GM18511 (cell line): Measurements from ENCODE around the gene SMAP2.

Experiments
- ATAC-seq: cut with Tn5 transposase; IDR thresholded peaks from one replicate; pipeline ENCODE4 v1.9.1; 2021; ENCODE audit warnings: mild to moderate bottlenecking, moderate library complexity; ENCODE audit not compliant: unreplicated experiment

SMAP2 gene

DNA sequence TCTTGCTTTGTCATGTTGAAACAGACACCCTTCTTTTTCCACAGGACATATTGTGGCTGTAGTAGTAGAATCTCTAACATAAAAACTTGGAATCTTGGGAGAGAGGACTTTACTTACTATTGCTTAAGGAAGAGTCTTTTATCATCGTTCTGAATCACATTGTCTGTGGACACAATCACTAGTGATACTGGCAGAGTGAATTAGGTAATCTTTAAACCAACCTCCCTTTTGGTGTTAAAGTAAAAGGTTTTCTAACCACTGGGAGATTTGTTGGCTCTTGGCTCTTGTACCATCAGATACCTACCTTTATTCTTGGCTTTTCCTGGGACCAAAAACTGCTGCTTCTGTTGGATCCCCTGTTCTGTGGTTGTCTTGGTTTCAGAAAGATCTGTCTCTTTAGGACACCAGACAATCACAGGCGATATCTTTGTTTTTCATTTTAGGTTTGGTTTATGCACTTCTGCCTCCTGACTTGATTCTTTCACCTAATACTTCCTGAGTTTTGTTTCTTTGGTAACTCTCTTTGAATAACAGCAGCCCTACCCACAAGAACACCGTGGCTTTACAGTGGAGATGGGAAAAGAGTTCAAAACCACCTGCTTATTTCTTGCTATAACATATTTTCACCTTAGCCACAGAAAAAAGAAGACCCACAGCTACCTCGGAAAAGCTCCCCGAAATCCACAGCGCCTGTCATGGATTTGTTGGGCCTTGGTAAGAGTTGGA, 40.2 kb downstream of the SMAP2 start:
- no peak for ATAC-seq

- no peak for ATAC-seq
Observed at GRCh38 chr1:40414331-40414730, 40.8 kb downstream of the SMAP2 start.

- ATAC-seq = no peak
Observed at GRCh38 chr1:40416709-40417108, 43.2 kb downstream of the SMAP2 start.

- ATAC-seq = no peak
Observed at GRCh38 chr1:40421431-40422384, 48.2 kb downstream of the SMAP2 start.

GRCh38 chr1:40422630-40423263, 49.2 kb downstream of the SMAP2 start:
- ATAC-seq = no peak

DNA sequence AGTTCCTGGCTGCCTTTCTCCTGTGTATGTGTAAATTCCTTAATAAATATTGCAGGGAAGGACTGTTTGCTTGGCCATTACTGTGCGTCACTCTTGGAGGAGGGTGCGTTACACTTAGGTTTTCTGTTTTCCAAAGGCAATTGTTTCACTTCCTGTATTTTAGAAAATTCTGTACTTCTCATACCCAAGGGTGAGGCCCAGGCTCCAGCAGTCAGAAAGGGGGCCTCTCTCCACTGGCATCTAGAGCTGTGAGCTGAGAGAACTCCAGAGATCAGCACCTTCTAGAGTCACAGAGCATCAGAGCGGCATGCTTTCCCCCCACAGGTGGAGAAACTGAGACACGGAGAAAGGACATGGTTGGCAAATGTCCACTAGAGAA, 49.7 kb downstream of the SMAP2 start:
- ATAC-seq = no peak

DNA sequence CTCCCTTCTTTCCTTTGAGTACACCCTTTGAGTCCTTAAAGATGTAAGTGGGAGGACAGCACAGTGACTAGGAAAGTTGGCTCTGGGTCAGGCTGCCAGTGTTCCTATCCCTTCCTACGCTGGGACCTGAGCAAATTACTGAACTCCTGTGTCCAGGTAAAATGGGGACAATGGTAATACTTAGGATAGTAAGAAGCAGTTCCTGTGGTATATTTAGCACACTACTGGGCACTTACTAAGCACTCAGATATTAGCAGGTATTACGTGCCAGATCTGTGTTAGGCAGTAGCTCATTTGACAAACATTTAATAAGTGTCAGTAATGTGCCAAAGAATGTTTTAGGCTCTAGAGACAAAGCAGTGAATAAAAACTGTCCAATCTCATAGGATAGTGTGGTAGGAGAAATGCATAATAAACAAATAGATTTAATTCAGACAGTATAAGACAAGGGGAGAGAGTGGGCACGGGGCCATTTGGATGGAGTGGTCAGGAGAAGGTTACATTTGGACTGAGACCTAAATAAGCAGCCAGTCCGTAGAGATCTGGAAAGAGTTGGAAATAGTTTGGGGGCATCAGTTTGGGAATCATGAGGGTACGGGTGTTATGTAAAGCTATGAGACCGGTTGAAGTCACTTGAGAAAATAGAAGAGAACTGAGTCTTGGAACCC, 50.6 kb downstream of the SMAP2 start:
- ATAC-seq = no peak

DNA sequence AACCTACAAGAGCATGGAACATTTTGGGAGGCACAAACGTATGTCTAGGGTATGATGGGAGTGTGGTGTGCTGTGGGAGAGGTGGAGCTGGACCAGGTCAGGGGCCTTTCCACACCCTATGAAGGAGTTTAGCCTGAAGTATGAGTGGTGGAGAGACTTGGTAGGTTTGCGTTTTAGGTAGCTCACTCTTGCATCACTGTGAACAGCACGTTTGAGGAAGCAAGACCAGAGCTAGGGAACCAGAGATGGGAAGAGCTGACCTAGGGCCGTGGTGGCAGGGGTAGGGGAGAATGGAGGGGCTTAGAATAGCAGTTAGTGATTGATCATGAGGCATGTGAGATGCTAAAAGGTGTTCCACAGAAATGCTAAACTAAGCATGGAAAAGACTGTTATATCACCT, 51.7 kb downstream of the SMAP2 start:
- ATAC-seq = no peak

DNA sequence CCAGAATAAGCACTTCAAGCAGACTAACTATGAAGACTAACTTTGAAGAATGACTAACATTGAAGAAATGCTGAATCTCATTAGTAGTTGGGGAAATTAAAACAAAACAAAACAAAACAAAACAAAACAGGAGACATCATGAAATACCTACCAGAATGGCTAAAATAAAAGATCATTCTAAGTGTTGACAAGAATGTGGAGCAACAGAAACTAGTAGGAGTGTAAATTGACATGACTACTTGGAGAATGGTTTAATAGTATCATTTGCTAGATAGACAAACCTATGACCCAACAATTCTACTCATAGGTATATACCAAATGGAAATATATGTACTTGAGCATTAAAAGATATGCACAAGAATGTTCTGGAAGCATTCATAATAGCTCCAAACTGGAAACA, 57.9 kb downstream of the SMAP2 start:
- ATAC-seq = no peak

DNA sequence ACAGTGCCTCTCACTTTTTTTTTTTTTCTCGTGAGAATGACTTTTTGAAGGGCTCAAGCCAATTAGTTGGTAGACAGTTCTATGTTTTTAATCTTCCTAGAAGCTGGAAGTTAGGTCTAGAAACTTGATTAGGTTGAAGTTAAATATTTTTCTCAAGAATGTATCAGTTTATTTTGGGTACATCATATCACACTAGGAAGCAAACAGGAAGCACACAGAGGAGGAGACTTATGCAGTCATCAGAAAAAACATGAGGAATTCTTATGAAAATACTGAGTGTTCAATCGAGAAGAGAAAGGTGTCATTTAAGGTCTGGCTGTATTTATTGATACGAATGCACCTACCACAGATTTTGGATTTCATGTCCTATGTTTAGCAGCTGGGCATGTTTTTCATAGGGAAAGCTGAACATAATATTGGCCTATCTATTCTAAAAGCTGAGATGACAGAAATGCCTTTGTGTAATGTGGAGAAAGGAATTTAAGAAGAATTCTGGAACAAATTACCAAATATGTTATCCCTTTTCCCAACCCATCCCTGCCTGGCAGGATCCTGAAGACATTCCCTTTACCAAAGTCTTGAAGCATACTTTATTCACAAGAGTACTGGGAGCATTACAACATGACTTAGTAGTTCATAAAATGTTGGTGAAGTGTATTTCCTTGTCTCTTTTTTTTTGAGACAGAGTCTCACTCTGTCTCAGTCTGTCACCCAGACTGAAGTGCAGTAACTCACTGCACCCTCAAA, 59.3 kb downstream of the SMAP2 start:
- no peak for ATAC-seq

GRCh38 chr1:40435471-40435870, 61.9 kb downstream of the SMAP2 start:
- no peak for ATAC-seq

- no peak for ATAC-seq
Observed at GRCh38 chr1:40435876-40436275, 62.3 kb downstream of the SMAP2 start.

GRCh38 chr1:40438391-40439015, 65.0 kb downstream of the SMAP2 start:
- no peak for ATAC-seq

DNA sequence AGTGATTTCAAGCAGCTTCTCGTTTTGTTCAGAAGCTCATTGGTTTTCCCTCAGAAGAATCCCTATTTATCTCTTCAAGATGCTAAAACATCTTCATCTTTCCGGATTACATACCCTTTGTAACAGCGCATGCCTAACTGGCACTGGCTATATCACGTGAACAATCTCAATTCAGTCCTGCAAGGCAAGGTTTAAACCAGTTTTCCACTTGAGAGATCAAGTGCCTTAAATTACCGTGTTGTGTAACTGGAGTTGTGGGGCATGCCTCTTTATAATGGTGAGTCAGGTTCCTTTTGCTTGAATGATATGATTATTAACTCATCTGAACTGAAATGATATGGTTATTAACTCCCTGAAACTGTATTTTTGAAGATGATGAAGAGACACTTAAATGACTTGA, 65.7 kb downstream of the SMAP2 start:
- ATAC-seq = no peak

DNA sequence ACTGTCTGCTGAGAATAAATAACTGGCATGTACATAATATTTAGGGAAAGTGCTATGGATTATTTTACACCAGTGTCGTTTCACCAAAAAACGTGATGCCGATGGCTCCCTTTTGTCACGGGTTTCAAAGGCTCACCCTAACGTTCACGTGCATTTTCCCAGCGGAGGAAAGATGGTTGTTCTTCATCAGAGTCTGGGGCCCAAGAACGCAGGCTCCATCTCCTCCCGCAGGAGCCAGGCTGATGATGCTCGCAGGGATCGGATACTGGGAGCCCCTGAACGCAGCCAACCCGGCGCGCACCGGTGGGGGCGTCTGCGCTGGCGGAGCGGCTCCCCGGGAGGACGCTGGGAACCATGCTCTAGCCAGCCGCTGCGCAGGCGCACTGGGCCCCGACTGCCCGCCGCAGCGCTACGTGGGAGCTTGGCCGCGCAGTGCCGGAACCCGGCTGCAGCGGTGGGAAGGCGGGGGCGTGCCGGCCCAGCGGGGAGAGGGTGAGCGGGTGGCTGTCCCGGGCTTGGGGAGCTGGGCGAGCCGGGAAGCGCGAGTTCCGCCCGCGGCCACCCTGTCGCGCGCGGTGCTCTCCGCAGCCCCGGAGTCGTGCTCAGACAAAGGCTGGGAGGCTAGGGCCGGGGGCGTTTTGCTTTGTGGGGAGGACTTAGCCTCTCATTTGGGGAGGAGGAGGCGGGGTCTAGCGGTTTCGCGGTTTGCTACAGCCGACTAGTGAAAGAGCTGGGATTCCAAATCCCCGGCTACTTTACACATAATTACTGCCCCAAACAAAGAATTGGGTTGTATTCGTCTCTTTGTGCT, 76.4 kb downstream of the SMAP2 start, which contains the start of gene ZFP69B:
Gene ZFP69B, plus strand, starts transcription at position 793 of the 811 bp plus-strand sequence. CDS start 486 bp downstream, outside the sequence.
- peak; percentile 85 for ATAC-seq

DNA sequence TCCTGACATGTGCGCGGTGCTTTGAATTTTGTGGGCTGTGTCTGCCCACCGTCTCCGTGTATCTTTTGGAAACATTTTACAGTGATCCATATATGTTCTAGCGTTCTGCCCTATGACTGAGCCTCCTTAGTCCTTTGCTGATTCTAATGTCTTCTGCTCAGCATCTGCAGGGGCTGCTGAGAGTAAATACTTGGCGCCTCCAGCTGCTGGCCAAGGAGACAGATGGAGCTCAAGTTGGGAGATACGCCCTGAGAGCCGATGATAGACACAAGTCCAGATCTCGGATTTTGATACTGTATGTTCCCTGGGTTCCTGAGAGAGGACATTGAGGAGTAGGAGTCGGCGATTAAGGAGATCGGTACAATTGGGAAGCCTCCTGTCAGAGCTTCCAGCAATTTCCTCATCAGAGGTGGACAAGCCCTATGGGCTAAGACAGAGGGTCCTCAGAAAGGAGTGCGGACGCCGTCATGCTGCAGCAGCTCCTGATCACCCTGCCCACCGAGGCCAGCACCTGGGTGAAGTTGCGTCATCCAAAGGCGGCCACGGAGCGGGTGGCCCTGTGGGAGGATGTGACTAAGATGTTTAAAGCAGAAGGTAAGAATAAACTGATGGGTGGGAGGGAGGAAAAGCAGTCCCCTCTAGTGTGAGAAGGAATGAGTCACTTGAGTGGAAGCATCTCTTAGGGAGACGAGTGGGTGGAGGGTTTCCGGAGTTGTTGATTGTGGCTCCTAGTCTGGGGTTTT, 77.1 kb downstream of the SMAP2 start:
- ATAC-seq = peak; percentile 50

- ATAC-seq = peak; percentile 3
Observed at GRCh38 chr1:40451238-40451585, 77.7 kb downstream of the SMAP2 start.

DNA sequence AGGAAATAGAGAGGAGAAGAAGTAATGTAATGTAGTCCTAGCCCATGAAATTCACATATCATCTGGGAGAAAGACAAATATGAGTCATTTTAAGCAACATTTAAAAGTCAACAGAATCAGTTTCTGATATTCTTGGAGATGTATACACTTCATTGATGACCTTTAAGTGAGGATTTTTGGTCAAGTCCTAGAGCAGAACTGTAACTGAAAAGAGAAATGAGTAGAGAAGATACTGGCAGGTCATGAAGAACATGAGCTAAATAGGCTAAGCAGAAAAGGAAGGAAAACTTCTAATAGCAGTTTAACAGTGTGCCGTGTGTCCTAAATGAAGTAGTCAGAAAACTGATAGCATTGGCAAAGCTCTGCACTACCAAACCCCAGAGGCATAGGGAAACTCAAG, 81.3 kb downstream of the SMAP2 start:
- no peak for ATAC-seq
